H9 (cell line): ENCODE measurements around the gene NPC1. TPM values are rescaled to one million over a fixed set of nuclear protein-coding genes. Genes with fewer than 3 reads are reported as not detected.

Experiments used
- DNase-seq: peaks from one replicate; pipeline ENCODE4 v3.0.0-alpha.2; 2017
- H2AFZ ChIP-seq: one replicate; pipeline ENCODE4 v1.6.1; 2013; ENCODE audit warnings: mild to moderate bottlenecking, low read length, control low read depth, moderate library complexity
- H2AK5ac ChIP-seq: 2 replicates; pipeline ENCODE4 v1.6.1; 2013; ENCODE audit warnings: low read length, control low read depth, mixed read lengths; ENCODE audit not compliant: insufficient read length
- H2BK120ac ChIP-seq: one replicate; pipeline ENCODE4 v1.6.1; 2013; ENCODE audit warnings: low read depth, mild to moderate bottlenecking, low read length, control low read depth, inconsistent platforms; ENCODE audit not compliant: poor library complexity, severe bottlenecking
- H2BK12ac ChIP-seq: 2 replicates; pipeline ENCODE4 v1.6.1; 2013; ENCODE audit warnings: low read length, control low read depth, mixed read lengths, low read depth; ENCODE audit not compliant: insufficient read length
- H2BK15ac ChIP-seq: 2 replicates; pipeline ENCODE4 v1.6.1; 2013; ENCODE audit warnings: low read depth, low read length, control low read depth
- H2BK20ac ChIP-seq: one replicate; pipeline ENCODE4 v1.6.1; 2013; ENCODE audit warnings: low read depth, mild to moderate bottlenecking, low read length, control low read depth, inconsistent platforms; ENCODE audit not compliant: poor library complexity, severe bottlenecking
- H2BK5ac ChIP-seq: 2 replicates; pipeline ENCODE4 v1.6.1; 2013; ENCODE audit warnings: low read length, control low read depth, mixed read lengths; ENCODE audit not compliant: insufficient read length
- H3K14ac ChIP-seq: 2 replicates; pipeline ENCODE4 v1.6.1; 2013; ENCODE audit warnings: low read length, control low read depth; ENCODE audit not compliant: insufficient read depth
- H3K18ac ChIP-seq: 2 replicates; pipeline ENCODE4 v1.6.1; 2013; ENCODE audit warnings: low read depth, mild to moderate bottlenecking, mixed read lengths, low read length, control low read depth; ENCODE audit not compliant: insufficient read length
- H3K23ac ChIP-seq: 2 replicates; pipeline ENCODE4 v1.6.1; 2013; ENCODE audit warnings: low read length, control low read depth, mixed read lengths, low read depth; ENCODE audit not compliant: insufficient read length
- H3K23me2 ChIP-seq: 2 replicates; pipeline ENCODE4 v1.6.1; 2013; ENCODE audit warnings: low read depth, mild to moderate bottlenecking, mixed read lengths, low read length, control low read depth; ENCODE audit not compliant: insufficient read length, poor library complexity, severe bottlenecking
- H3K27ac ChIP-seq: 2 replicates; pipeline ENCODE4 v1.5.1; 2013; ENCODE audit warnings: low read length, control low read depth, mixed read lengths, low read depth; ENCODE audit not compliant: insufficient read length
- H3K27me3 ChIP-seq: 2 replicates; pipeline ENCODE4 v1.6.1; 2013; ENCODE audit warnings: low read length, control low read depth, inconsistent platforms; ENCODE audit not compliant: insufficient read depth
- H3K4ac ChIP-seq: 2 replicates; pipeline ENCODE4 v1.6.1; 2013; ENCODE audit warnings: low read depth, mild to moderate bottlenecking, control low read depth, inconsistent platforms, low read length, moderate library complexity
- H3K4me1 ChIP-seq: 2 replicates; pipeline ENCODE4 v1.6.1; 2013; ENCODE audit warnings: low read length, control low read depth, inconsistent platforms; ENCODE audit not compliant: insufficient read depth
- H3K4me2 ChIP-seq: 2 replicates; pipeline ENCODE4 v1.6.1; 2013; ENCODE audit warnings: low read length, control low read depth, mixed read lengths; ENCODE audit not compliant: insufficient read length, insufficient read depth
- H3K56ac ChIP-seq: 2 replicates; pipeline ENCODE4 v1.6.1; 2013; ENCODE audit warnings: low read depth, mild to moderate bottlenecking, mixed read lengths, low read length, control low read depth; ENCODE audit not compliant: insufficient read length
- H3K79me1 ChIP-seq: 2 replicates; pipeline ENCODE4 v1.6.1; 2013; ENCODE audit warnings: low read depth, mild to moderate bottlenecking, moderate library complexity, low read length, control low read depth, inconsistent platforms; ENCODE audit not compliant: insufficient read depth, poor library complexity, severe bottlenecking
- H3K79me2 ChIP-seq: 2 replicates; pipeline ENCODE4 v1.6.1; 2013; ENCODE audit warnings: low read length, control low read depth, inconsistent platforms; ENCODE audit not compliant: insufficient read depth
- H3K9ac ChIP-seq: 2 replicates; pipeline ENCODE4 v1.6.1; 2013; ENCODE audit warnings: low read length, control low read depth, mixed read lengths; ENCODE audit not compliant: insufficient read length; ENCODE audit errors: extremely low read depth
- H3K9me3 ChIP-seq: one replicate; pipeline ENCODE4 v1.6.1; 2013; ENCODE audit warnings: low read depth, low read length, inconsistent platforms; ENCODE audit not compliant: control insufficient read depth
- H3T11ph ChIP-seq: one replicate; pipeline ENCODE4 v1.6.1; 2013; ENCODE audit warnings: mild to moderate bottlenecking, low read length, control low read depth, inconsistent platforms
- H4K20me1 ChIP-seq: one replicate; pipeline ENCODE4 v1.6.1; 2013; ENCODE audit not compliant: control insufficient read depth, insufficient read length, insufficient read depth
- H4K5ac ChIP-seq: 2 replicates; pipeline ENCODE4 v1.6.1; 2013; ENCODE audit warnings: low read depth, mild to moderate bottlenecking, mixed read lengths, low read length, control low read depth; ENCODE audit not compliant: insufficient read length
- H4K8ac ChIP-seq: replicated peaks from 2 replicates; pipeline ENCODE4 v1.6.1; 2013; ENCODE audit warnings: low read length, control low read depth, mixed read lengths, low read depth; ENCODE audit not compliant: insufficient read length
- H4K91ac ChIP-seq: 2 replicates; pipeline ENCODE4 v1.6.1; 2013; ENCODE audit warnings: low read depth, mild to moderate bottlenecking, moderate library complexity, mixed read lengths, low read length, control low read depth; ENCODE audit not compliant: insufficient read length
- H3K27ac Mint-ChIP-seq, 3 experiments: 2 replicates in 2 of 3; 3 replicates in 1 of 3; pipeline ENCODE4 v1.8.0; 2020 to 2021; ENCODE audit warnings: mixed read lengths in 3 of 3, mild to moderate bottlenecking in 1 of 3, moderate library complexity in 1 of 3
- H3K27me3 Mint-ChIP-seq: 2 replicates; pipeline ENCODE4 v1.8.0; 2021; ENCODE audit warnings: low read depth, mild to moderate bottlenecking, moderate library complexity, mixed read lengths
- H3K36me3 Mint-ChIP-seq, 3 experiments: 2 replicates in 2 of 3; 3 replicates in 1 of 3; pipeline ENCODE4 v1.8.0; 2020 to 2021; ENCODE audit warnings: low read depth in 3 of 3, mixed read lengths in 3 of 3; ENCODE audit not compliant: insufficient read depth in 1 of 3
- H3K4me1 Mint-ChIP-seq, 2 experiments: 2 replicates each; pipeline ENCODE4 v1.8.0; 2020; ENCODE audit warnings: mixed read lengths in 2 of 2
- H3K4me3 Mint-ChIP-seq, 2 experiments: 2 replicates in 1 of 2; 3 replicates in 1 of 2; pipeline ENCODE4 v1.8.0; 2020 to 2021; ENCODE audit warnings: mild to moderate bottlenecking in 2 of 2, mixed read lengths in 2 of 2, moderate library complexity in 1 of 2
- H3K9me3 Mint-ChIP-seq, 2 experiments: 2 replicates in 1 of 2; 3 replicates in 1 of 2; pipeline ENCODE4 v1.8.0; 2020; ENCODE audit warnings: mild to moderate bottlenecking in 2 of 2, mixed read lengths in 2 of 2, moderate library complexity in 1 of 2
- CTCF ChIP-seq: fragments of 200-600 bp; sonication (generic); conservative IDR thresholded peaks from 3 replicates; pipeline ENCODE4 v1.8.0; 2021; ENCODE audit warnings: antibody characterized with exemption, mild to moderate bottlenecking
- WGBS: extraction: QIAGEN DNeasy Blood & Tissue Kit; methylation state at CpG from one replicate; pipeline ENCODE4 v1.1.7; 2013; ENCODE audit warnings: missing lambda C conversion rate, low lambda C conversion rate, mixed read lengths; ENCODE audit not compliant: insufficient read length; ENCODE audit errors: extremely low coverage; 5-methylcytosine and 5-hydroxymethylcytosine counted together
- total RNA-seq: library from RNA; stranded (reverse); gene quantifications from 2 replicates; pipeline ENCODE4 v1.2.1, GENCODE V29; 2021

NPC1 gene
- total RNA-seq, 1 experiment from 2014 or later = 24.2 TPM

- Histone ChIP-seq H3K4me1 (no peaks in the 10 kb centered on the region), H4K20me1 (no peaks in the 10 kb centered on the region), H3K14ac (no peak overlapping the region), H2AK5ac (no peak overlapping the region), H3K4me2 (no peak overlapping the region), H3K4ac (no peak overlapping the region), H4K8ac (no peak overlapping the region), H3K27me3 (no peaks in the 10 kb centered on the region), H3K9ac (no peak overlapping the region), H2AFZ (no peak overlapping the region), H2BK120ac (no peak overlapping the region), H3K27ac (no peak overlapping the region), H2BK5ac (no peak overlapping the region), H3K18ac (no peak overlapping the region), H3K79me2 (no peaks in the 10 kb centered on the region), H3K79me1 (no peaks in the 10 kb centered on the region), H3K23ac (no peak overlapping the region), H3K56ac (no peak overlapping the region), H2BK20ac (no peak overlapping the region), H2BK15ac (no peak overlapping the region), H3T11ph (no peak overlapping the region), H4K5ac (no peak overlapping the region), H4K91ac (no peak overlapping the region), H3K9me3 (no peaks in the 10 kb centered on the region), H3K23me2 (no peaks in the 10 kb centered on the region), H2BK12ac (no peak overlapping the region)
- H3K27me3 Mint-ChIP-seq = no peaks in the 10 kb centered on the region
- no peak overlapping the region for H3K4me3 Mint-ChIP-seq
- WGBS = no CpG with 5 or more reads among the region's 2 CpGs
- no peak for DNase-seq
- no peaks in the 10 kb centered on the region for H3K36me3 Mint-ChIP-seq
- no peak for TF ChIP-seq CTCF
- no peaks in the 10 kb centered on the region for H3K9me3 Mint-ChIP-seq
- peaks cover 0 to 8% of the 10 kb centered on the region in 2 experiments; a peak in 1 of 4 replicates for H3K4me1 Mint-ChIP-seq
- no peak overlapping the region for H3K27ac Mint-ChIP-seq
These were observed 7.4 kb upstream of the NPC1 start for GRCh38 chr18:23593720-23594119.
